Endothelial cell of umbilical vein (primary cell): ENCODE data around the gene KANK3. TPM values are rescaled to one million over a fixed set of nuclear protein-coding genes. Genes with fewer than 3 reads are reported as not detected.

Source experiments
- BruUV-seq: library from RNA; stranded (reverse); fragments of 400-500 nt; replicated peaks from 2 replicates; lab custom pipeline; 2021; lab: Mats Ljungman, UMichigan
- CTCF ChIA-PET: fragments of 300-600, 350-600 bp; sonication (Branson Sonifier 250); formaldehyde crosslinking; loops from one replicate; lab custom pipeline; 2021; ENCODE audit warnings: antibody characterized with exemption, inconsistent platforms; lab: Charles Lee
- POLR2A ChIA-PET: fragments of 300-600, 350-600 bp; sonication (Branson Sonifier 250); formaldehyde crosslinking; loops from one replicate; lab custom pipeline; 2021; ENCODE audit warnings: antibody characterized with exemption, inconsistent platforms; lab: Charles Lee
- DNase-seq: peaks from one replicate; pipeline ENCODE4 v3.0.0-alpha.2; 2011; ENCODE audit warnings: low read depth, low spot score
- FAIRE-seq: peaks from 2 replicates; lab custom pipeline; 2011; peaks lifted over from hg19 to GRCh38; lab: Jason Lieb, UNC
- H2AFZ ChIP-seq: 2 replicates; pipeline ENCODE4 v1.6.0; 2012; ENCODE audit warnings: low read depth, low read length, control low read depth, inconsistent platforms
- H3K27ac ChIP-seq: 2 replicates; pipeline ENCODE4 v1.5.1; 2011; ENCODE audit warnings: low read depth, mild to moderate bottlenecking, control low read depth, low read length, moderate library complexity; ENCODE audit not compliant: insufficient read depth
- H3K27me3 ChIP-seq, 2 experiments: 2 replicates each; pipeline versions ENCODE4 v1.6.0 to v1.6.1; 2011; ENCODE audit warnings: low read length in 2 of 2, mixed read lengths in 1 of 2; ENCODE audit not compliant: control insufficient read depth in 2 of 2, insufficient read depth in 2 of 2
- H3K36me3 ChIP-seq, 2 experiments: 2 replicates in 1 of 2; 3 replicates in 1 of 2; pipeline ENCODE4 v1.5.1; 2011; ENCODE audit warnings: low read length in 2 of 2, mild to moderate bottlenecking in 1 of 2, moderate library complexity in 1 of 2; ENCODE audit not compliant: control insufficient read depth in 2 of 2, insufficient read depth in 2 of 2; ENCODE audit errors: extremely low read depth in 1 of 2
- H3K4me1 ChIP-seq: 3 replicates; pipeline ENCODE4 v1.5.1; 2011; ENCODE audit warnings: mild to moderate bottlenecking, low read length; ENCODE audit not compliant: control insufficient read depth, insufficient read depth; ENCODE audit errors: extremely low read depth
- H3K4me2 ChIP-seq: 2 replicates; pipeline ENCODE4 v1.6.1; 2011; ENCODE audit warnings: low read length, control low read depth, mixed read lengths; ENCODE audit not compliant: insufficient read depth
- H3K4me3 ChIP-seq, 3 experiments: fragments of 200-600 bp in 1 of 3; sonication (generic), shearing (Covaris generic) in 1 of 3; replicated peaks in 1 of 3; 2 replicates each; pipeline ENCODE4 v1.5.1; 2011 to 2016; ENCODE audit warnings: control low read depth in 3 of 3, low read length in 3 of 3, mild to moderate bottlenecking in 2 of 3, inconsistent platforms in 1 of 3, low read depth in 1 of 3, moderate library complexity in 1 of 3; ENCODE audit not compliant: insufficient read depth in 1 of 3
- H3K79me2 ChIP-seq: 2 replicates; pipeline ENCODE4 v1.6.0; 2012; ENCODE audit warnings: low read length, inconsistent platforms; ENCODE audit not compliant: control insufficient read depth, insufficient read depth
- H3K9ac ChIP-seq: replicated peaks from 2 replicates; pipeline ENCODE3; 2011; ENCODE audit warnings: low read length, control low read depth; ENCODE audit not compliant: insufficient read depth; ENCODE audit errors: extremely low read depth
- H3K9me1 ChIP-seq: replicated peaks from 3 replicates; pipeline ENCODE4 v1.6.0; 2011; ENCODE audit warnings: mild to moderate bottlenecking, low read length; ENCODE audit not compliant: control insufficient read depth, insufficient read depth; ENCODE audit errors: extremely low read depth
- H3K9me3 ChIP-seq: replicated peaks from 2 replicates; pipeline ENCODE4 v1.5.1; 2012; ENCODE audit warnings: low read length, inconsistent platforms; ENCODE audit not compliant: control insufficient read depth, insufficient read depth
- H4K20me1 ChIP-seq: replicated peaks from 2 replicates; pipeline ENCODE3; 2011; ENCODE audit warnings: mild to moderate bottlenecking, low read length; ENCODE audit not compliant: control insufficient read depth, insufficient read depth; ENCODE audit errors: extremely low read depth
- EZH2 ChIP-seq: IDR thresholded peaks from 2 replicates; pipeline ENCODE4 v1.6.1; 2012; ENCODE audit warnings: borderline replicate concordance, low read depth, mild to moderate bottlenecking, moderate library complexity, low read length, inconsistent platforms; ENCODE audit not compliant: severe bottlenecking
- FOS ChIP-seq: IDR thresholded peaks from 2 replicates; pipeline ENCODE4 v1.6.1; 2011; ENCODE audit warnings: mild to moderate bottlenecking, low read length, moderate library complexity, borderline replicate concordance; ENCODE audit not compliant: insufficient read depth
- GATA2 ChIP-seq: IDR thresholded peaks from 2 replicates; pipeline ENCODE4 v1.7.0; 2011; ENCODE audit warnings: low read depth, mild to moderate bottlenecking, moderate library complexity, mixed read lengths, low read length; ENCODE audit not compliant: insufficient read length, insufficient read depth
- JUN ChIP-seq: IDR thresholded peaks from 2 replicates; pipeline ENCODE4 v1.6.1; 2011; ENCODE audit warnings: borderline replicate concordance, low read depth; ENCODE audit not compliant: insufficient read length, insufficient read depth
- MYC ChIP-seq: IDR thresholded peaks from one replicate; pipeline ENCODE4 v1.6.1; 2011; ENCODE audit warnings: mild to moderate bottlenecking, low read depth, low read length
- POLR2A ChIP-seq: IDR thresholded peaks from 2 replicates; pipeline ENCODE4 v1.6.1; 2012; ENCODE audit warnings: low read depth, mild to moderate bottlenecking, control low read depth, low read length
- POLR2AphosphoS5 ChIP-seq: IDR thresholded peaks from 2 replicates; pipeline ENCODE4 v1.6.1; 2012; ENCODE audit warnings: low read depth, mild to moderate bottlenecking, control low read depth, low read length, moderate library complexity; ENCODE audit not compliant: insufficient read depth
- dilution Hi-C: fragments of 300-500 bp; cut with MboI; formaldehyde crosslinking; loops from one replicate; pipeline ENCODE4 v1.15.0; 2019; ENCODE audit warnings: low sequenced_read_pairs; ENCODE audit not compliant: extremely low pct_ligation_motif_present
- intact Hi-C: fragments of 100-400 bp; cut with micrococcal nuclease; formaldehyde crosslinking; loops from one replicate; pipeline ENCODE4 v1.10.0; 2022
- polyA plus RNA-seq, 4 experiments: library from polyadenylated mRNA; depleted of rRNA in 3 of 4; stranded (reverse) in 3 of 4; unstranded in 1 of 4; fragments of >200 nt; gene quantifications; 2 replicates each; pipeline versions ENCODE4 v1.2.1 to v1.2.3, GENCODE V29; 2011 to 2012; ENCODE audit warnings: missing spikeins in 1 of 4
- total RNA-seq: library from RNA; stranded (reverse); gene quantifications from 2 replicates; pipeline ENCODE4 v1.2.3, GENCODE V29; 2021
- TF ChIP-seq, protein P1 (sequence below): IDR thresholded peaks from 2 replicates; pipeline ENCODE4 v1.6.1; 2011; ENCODE audit not compliant: insufficient read depth, insufficient read length
- TF ChIP-seq, protein P2 (sequence below), 2 donors: IDR thresholded peaks; 1 replicate in 1 of 2; 2 replicates in 1 of 2; pipeline ENCODE4 v1.5.1; 2011; ENCODE audit warnings: low read length in 2 of 2, mild to moderate bottlenecking in 2 of 2, moderate library complexity in 2 of 2, control low read depth in 1 of 2, inconsistent platforms in 1 of 2, low read depth in 1 of 2; ENCODE audit not compliant: insufficient read depth in 1 of 2; ENCODE audit errors: extremely low read depth in 1 of 2

Gene KANK3
- total and polyA plus RNA-seq, 2 donors (not counting 3 experiments of a cell fraction or from before 2014, with no cell fraction given), result 22.1 to 30.0 TPM

DNA sequence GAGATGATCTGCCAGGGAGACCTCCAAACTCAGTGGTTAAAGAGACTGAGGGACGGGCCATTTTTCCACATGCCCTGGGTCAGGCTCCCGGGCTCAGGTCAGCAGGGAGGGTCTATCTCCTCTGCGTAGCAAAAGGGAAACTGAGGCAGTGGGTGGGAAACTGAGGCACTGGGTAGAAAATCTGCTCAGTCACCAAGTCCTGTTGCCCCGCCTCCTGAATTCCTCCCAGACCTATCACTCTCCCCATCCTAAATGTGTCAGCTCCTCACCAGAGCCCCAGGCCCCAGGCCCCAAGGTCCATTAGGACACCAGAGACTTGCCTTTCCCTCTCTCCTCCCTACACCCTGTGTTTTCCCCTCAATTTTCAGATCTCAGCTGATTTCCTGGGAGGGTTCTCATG lies 37.3 kb downstream of the KANK3 start:
- dilution Hi-C loops, result no loop called here
- CTCF ChIA-PET, result no interaction called here

More for the DNA sequence above, 37.3 kb downstream of the KANK3 start:
- peaks cover 0 to 4% of the 10 kb centered on the region in 2 experiments for H3K36me3 ChIP-seq
- no peak overlapping the region for H2AFZ ChIP-seq
- TF ChIP-seq POLR2AphosphoS5, result no peak
- no peak for TF ChIP-seq MYC
- TF ChIP-seq, protein P1, sequence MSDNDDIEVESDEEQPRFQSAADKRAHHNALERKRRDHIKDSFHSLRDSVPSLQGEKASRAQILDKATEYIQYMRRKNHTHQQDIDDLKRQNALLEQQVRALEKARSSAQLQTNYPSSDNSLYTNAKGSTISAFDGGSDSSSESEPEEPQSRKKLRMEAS, result no peak
- TF ChIP-seq JUN, result no peak
- TF ChIP-seq, protein P2, sequence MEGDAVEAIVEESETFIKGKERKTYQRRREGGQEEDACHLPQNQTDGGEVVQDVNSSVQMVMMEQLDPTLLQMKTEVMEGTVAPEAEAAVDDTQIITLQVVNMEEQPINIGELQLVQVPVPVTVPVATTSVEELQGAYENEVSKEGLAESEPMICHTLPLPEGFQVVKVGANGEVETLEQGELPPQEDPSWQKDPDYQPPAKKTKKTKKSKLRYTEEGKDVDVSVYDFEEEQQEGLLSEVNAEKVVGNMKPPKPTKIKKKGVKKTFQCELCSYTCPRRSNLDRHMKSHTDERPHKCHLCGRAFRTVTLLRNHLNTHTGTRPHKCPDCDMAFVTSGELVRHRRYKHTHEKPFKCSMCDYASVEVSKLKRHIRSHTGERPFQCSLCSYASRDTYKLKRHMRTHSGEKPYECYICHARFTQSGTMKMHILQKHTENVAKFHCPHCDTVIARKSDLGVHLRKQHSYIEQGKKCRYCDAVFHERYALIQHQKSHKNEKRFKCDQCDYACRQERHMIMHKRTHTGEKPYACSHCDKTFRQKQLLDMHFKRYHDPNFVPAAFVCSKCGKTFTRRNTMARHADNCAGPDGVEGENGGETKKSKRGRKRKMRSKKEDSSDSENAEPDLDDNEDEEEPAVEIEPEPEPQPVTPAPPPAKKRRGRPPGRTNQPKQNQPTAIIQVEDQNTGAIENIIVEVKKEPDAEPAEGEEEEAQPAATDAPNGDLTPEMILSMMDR (IDR thresholded peaks at IDR 0.05; ENCODE audit: extremely low read depth in 1 of 2, insufficient read depth in 1 of 2, low read depth in 1 of 2, low read length in 2 of 2), result no peak
- no peak for TF ChIP-seq GATA2
- no peak for TF ChIP-seq FOS
- TF ChIP-seq EZH2, result no peak
- no peak for TF ChIP-seq POLR2A
- peaks cover 11% of the 10 kb centered on the region for H3K79me2 ChIP-seq
- H3K27me3 ChIP-seq, result no peaks in the 10 kb centered on the region
- no peaks in the 10 kb centered on the region for H4K20me1 ChIP-seq
- peaks cover 12% of the 10 kb centered on the region for H3K4me1 ChIP-seq
- no peak overlapping the region for H3K4me2 ChIP-seq
- FAIRE-seq, result no peak
- no peak overlapping the region for H3K4me3 ChIP-seq
- H3K27ac ChIP-seq, result no peak overlapping the region
- no peaks in the 10 kb centered on the region for H3K9me3 ChIP-seq
- intact Hi-C loops, result no loop called here
- BruUV-seq, result no TSS peak
- no peak overlapping the region for H3K9ac ChIP-seq
- no peak for DNase-seq
- H3K9me1 ChIP-seq, result no peaks in the 10 kb centered on the region
- POLR2A ChIA-PET, result no interaction called here
